Panc1 (cell line): ENCODE data around the gene MTF2.

Experiments used
- POLR2AphosphoS5 ChIP-seq: IDR thresholded peaks from 2 replicates; pipeline ENCODE4 v1.6.1; 2012; ENCODE audit warnings: mild to moderate bottlenecking, low read depth, low read length, moderate library complexity
- TCF7L2 ChIP-seq: IDR thresholded peaks from 2 replicates; pipeline ENCODE4 v1.6.1; 2011; ENCODE audit warnings: mild to moderate bottlenecking, low read depth, low read length, inconsistent platforms
- TF ChIP-seq, protein P1 (sequence below): fragments of 450-650 bp; IDR thresholded peaks from 2 replicates; pipeline ENCODE4 v1.5.1; 2017; ENCODE audit warnings: mild to moderate bottlenecking
- TF ChIP-seq, protein P2 (sequence below), 2 experiments: IDR thresholded peaks; 2 replicates each; pipeline ENCODE4 v1.6.1; 2011 to 2012; ENCODE audit warnings: low read depth in 2 of 2, control low read depth in 1 of 2, low read length in 1 of 2, mild to moderate bottlenecking in 1 of 2, moderate library complexity in 1 of 2; ENCODE audit not compliant: insufficient read depth in 1 of 2

DNA sequence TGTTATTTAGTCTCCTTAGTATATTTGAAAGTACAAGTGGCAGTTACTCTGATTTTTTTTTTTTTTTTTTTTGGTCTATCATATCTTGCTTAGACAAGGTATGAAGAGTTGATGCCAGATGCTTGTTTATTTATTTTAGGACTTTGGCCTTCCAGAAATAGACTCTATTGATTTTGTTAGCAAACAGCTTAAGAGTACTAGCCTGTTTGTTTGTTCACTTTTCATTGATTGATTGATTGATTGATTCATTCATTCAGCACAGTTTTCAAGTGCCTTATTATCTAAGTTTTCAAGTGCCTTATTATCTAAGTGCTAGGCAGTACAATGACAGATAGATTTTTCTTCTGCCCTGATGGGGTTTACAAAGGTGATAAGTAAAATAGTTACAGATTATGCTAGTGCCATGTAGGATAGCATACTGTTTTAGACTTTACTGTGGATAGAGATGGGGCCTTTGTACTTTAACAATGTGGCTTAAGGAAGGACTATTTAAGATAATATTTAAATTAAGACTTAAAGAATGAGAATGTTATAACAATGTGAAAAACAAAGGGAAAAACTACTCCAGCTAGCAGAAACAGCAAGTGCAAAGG is 50.5 kb downstream of the MTF2 start:
- TF ChIP-seq, protein P1, sequence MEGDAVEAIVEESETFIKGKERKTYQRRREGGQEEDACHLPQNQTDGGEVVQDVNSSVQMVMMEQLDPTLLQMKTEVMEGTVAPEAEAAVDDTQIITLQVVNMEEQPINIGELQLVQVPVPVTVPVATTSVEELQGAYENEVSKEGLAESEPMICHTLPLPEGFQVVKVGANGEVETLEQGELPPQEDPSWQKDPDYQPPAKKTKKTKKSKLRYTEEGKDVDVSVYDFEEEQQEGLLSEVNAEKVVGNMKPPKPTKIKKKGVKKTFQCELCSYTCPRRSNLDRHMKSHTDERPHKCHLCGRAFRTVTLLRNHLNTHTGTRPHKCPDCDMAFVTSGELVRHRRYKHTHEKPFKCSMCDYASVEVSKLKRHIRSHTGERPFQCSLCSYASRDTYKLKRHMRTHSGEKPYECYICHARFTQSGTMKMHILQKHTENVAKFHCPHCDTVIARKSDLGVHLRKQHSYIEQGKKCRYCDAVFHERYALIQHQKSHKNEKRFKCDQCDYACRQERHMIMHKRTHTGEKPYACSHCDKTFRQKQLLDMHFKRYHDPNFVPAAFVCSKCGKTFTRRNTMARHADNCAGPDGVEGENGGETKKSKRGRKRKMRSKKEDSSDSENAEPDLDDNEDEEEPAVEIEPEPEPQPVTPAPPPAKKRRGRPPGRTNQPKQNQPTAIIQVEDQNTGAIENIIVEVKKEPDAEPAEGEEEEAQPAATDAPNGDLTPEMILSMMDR, result no peak
- TF ChIP-seq POLR2AphosphoS5 (no peak), TCF7L2 (no peak)
- TF ChIP-seq, protein P2, sequence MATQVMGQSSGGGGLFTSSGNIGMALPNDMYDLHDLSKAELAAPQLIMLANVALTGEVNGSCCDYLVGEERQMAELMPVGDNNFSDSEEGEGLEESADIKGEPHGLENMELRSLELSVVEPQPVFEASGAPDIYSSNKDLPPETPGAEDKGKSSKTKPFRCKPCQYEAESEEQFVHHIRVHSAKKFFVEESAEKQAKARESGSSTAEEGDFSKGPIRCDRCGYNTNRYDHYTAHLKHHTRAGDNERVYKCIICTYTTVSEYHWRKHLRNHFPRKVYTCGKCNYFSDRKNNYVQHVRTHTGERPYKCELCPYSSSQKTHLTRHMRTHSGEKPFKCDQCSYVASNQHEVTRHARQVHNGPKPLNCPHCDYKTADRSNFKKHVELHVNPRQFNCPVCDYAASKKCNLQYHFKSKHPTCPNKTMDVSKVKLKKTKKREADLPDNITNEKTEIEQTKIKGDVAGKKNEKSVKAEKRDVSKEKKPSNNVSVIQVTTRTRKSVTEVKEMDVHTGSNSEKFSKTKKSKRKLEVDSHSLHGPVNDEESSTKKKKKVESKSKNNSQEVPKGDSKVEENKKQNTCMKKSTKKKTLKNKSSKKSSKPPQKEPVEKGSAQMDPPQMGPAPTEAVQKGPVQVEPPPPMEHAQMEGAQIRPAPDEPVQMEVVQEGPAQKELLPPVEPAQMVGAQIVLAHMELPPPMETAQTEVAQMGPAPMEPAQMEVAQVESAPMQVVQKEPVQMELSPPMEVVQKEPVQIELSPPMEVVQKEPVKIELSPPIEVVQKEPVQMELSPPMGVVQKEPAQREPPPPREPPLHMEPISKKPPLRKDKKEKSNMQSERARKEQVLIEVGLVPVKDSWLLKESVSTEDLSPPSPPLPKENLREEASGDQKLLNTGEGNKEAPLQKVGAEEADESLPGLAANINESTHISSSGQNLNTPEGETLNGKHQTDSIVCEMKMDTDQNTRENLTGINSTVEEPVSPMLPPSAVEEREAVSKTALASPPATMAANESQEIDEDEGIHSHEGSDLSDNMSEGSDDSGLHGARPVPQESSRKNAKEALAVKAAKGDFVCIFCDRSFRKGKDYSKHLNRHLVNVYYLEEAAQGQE (IDR thresholded peaks at IDR 0.05; ENCODE audit: insufficient read depth in 1 of 2, low read depth in 2 of 2, low read length in 1 of 2), result no peak
